Measurements from ENCODE around the gene ABCC3. TPM values are rescaled to one million over a fixed set of nuclear protein-coding genes. Genes with fewer than 3 reads are reported as not detected.

Gene ABCC3
- total RNA-seq, 1 donor from 2014 or later, result 3.6 TPM

GRCh38 chr17:50642722-50643656, 8.3 kb downstream of the ABCC3 start:
- no peak for DNase-seq (ENCODE audit: low read depth, low spot score)

GRCh38 chr17:50645748-50646682, 11.3 kb downstream of the ABCC3 start:
- no peak for DNase-seq (ENCODE audit: low read depth, low spot score)

GRCh38 chr17:50647187-50647586, 12.5 kb downstream of the ABCC3 start:
- DNase-seq (ENCODE audit: low read depth, low spot score), result no peak

GRCh38 chr17:50649042-50649908, 14.6 kb downstream of the ABCC3 start:
- no peak for DNase-seq (ENCODE audit: low read depth, low spot score)

GRCh38 chr17:50651661-50652060, 17.0 kb downstream of the ABCC3 start:
- no peak for DNase-seq (ENCODE audit: low read depth, low spot score)

- DNase-seq (ENCODE audit: low read depth, low spot score), result no peak
Observed at GRCh38 chr17:50653738-50654137, 19.1 kb downstream of the ABCC3 start.

GRCh38 chr17:50656509-50656908, 21.8 kb downstream of the ABCC3 start:
- DNase-seq (ENCODE audit: low read depth, low spot score), result no peak

GRCh38 chr17:50657054-50657453, 22.4 kb downstream of the ABCC3 start:
- DNase-seq (ENCODE audit: low read depth, low spot score), result no peak

- no peak for DNase-seq (ENCODE audit: low read depth, low spot score)
Observed at GRCh38 chr17:50657627-50658026, 22.9 kb downstream of the ABCC3 start.

- DNase-seq (ENCODE audit: low read depth, low spot score), result no peak
Observed at GRCh38 chr17:50658616-50659015, 23.9 kb downstream of the ABCC3 start.

GRCh38 chr17:50659179-50659578, 24.5 kb downstream of the ABCC3 start:
- DNase-seq (ENCODE audit: low read depth, low spot score), result no peak

- no peak for DNase-seq (ENCODE audit: low read depth, low spot score)
Observed at GRCh38 chr17:50660042-50660886, 25.6 kb downstream of the ABCC3 start.

- DNase-seq (ENCODE audit: low read depth, low spot score), result no peak
Observed at GRCh38 chr17:50660887-50661345, 26.2 kb downstream of the ABCC3 start.

- no peak for DNase-seq (ENCODE audit: low read depth, low spot score)
Observed at GRCh38 chr17:50661348-50661747, 26.7 kb downstream of the ABCC3 start.

- peak; percentile 55 for DNase-seq (ENCODE audit: low read depth, low spot score)
Observed at GRCh38 chr17:50661795-50662391, 27.2 kb downstream of the ABCC3 start.

GRCh38 chr17:50662632-50663225, 28.0 kb downstream of the ABCC3 start:
- no peak for DNase-seq (ENCODE audit: low read depth, low spot score)

GRCh38 chr17:50663812-50664374, 29.2 kb downstream of the ABCC3 start:
- no peak for DNase-seq (ENCODE audit: low read depth, low spot score)

- no peak for DNase-seq (ENCODE audit: low read depth, low spot score)
Observed at GRCh38 chr17:50664788-50665458, 30.2 kb downstream of the ABCC3 start.

Measured in pulmonary artery endothelial cell (primary cell).